Sigmoid colon (tissue), 7 donors: ENCODE measurements around the gene SHH. TPM values are rescaled to one million over a fixed set of nuclear protein-coding genes. Genes with fewer than 3 reads are reported as not detected.
A peak's percentile ranks its signal among the peaks of the same experiment; 100 is the strongest.

Experiments used
- DNase-seq: peaks from one replicate; pipeline ENCODE4 v3.0.0-alpha.2; 2019
- H3K27ac ChIP-seq, 4 donors: fragments of 200-600 bp; sonication (generic); one replicate each; pipeline ENCODE4 v1.5.1; 2016 to 2019; ENCODE audit warnings: mild to moderate bottlenecking in 1 of 4
- H3K27me3 ChIP-seq, 3 donors: fragments of 200-600 bp; sonication (generic); one replicate each; pipeline ENCODE4 v1.5.1; 2019; ENCODE audit warnings: mild to moderate bottlenecking in 1 of 3
- H3K36me3 ChIP-seq, 4 donors: fragments of 200-600 bp; sonication (generic); one replicate each; pipeline ENCODE4 v1.5.1; 2016 to 2019
- H3K4me1 ChIP-seq, 4 donors: fragments of 200-600 bp; sonication (generic); one replicate each; pipeline ENCODE4 v1.5.1; 2017 to 2019
- H3K4me3 ChIP-seq, 4 donors: fragments of 200-600 bp; sonication (generic); one replicate each; pipeline ENCODE4 v1.5.1; 2017 to 2019; ENCODE audit warnings: mild to moderate bottlenecking in 2 of 4, moderate library complexity in 1 of 4
- H3K9me3 ChIP-seq, 4 donors: fragments of 200-600 bp in 3 of 4; sonication (generic) in 3 of 4; one replicate each; pipeline versions ENCODE4 v1.5.1 to v1.6.1; 2013 to 2019
- EP300 ChIP-seq, 4 donors: sonication (generic); formaldehyde crosslinking; IDR thresholded peaks; one replicate each; pipeline ENCODE4 v1.6.1; 2017; ENCODE audit warnings: antibody characterized with exemption in 4 of 4
- POLR2A ChIP-seq, 2 donors: fragments of 450-650 bp; IDR thresholded peaks; one replicate each; pipeline ENCODE4 v1.6.1; 2016; ENCODE audit warnings: antibody characterized with exemption in 2 of 2, mild to moderate bottlenecking in 2 of 2, moderate library complexity in 2 of 2
- POLR2AphosphoS5 ChIP-seq, 4 donors: sonication (generic); formaldehyde crosslinking; IDR thresholded peaks; one replicate each; pipeline ENCODE4 v1.6.1; 2017; ENCODE audit warnings: antibody characterized with exemption in 4 of 4
- WGBS, 2 donors: extraction: QIAGEN DNeasy Blood & Tissue Kit; methylation state at CpG; one replicate each; pipeline ENCODE4 v1.1.7; 2013; 5-methylcytosine and 5-hydroxymethylcytosine counted together
- intact Hi-C: fragments of 100-400 bp; cut with DNase I; formaldehyde crosslinking; loops from one replicate; pipeline ENCODE4 v1.15.1; 2023
- polyA plus RNA-seq, 3 donors: library from polyadenylated mRNA; stranded (reverse); fragments of 200-250 nt; gene quantifications; one replicate each; pipeline ENCODE4 v1.2.3, GENCODE V29; 2013
- total RNA-seq, 4 donors: library from RNA; depleted of rRNA; stranded (reverse); fragments of >200 nt; gene quantifications; one replicate each; pipeline ENCODE4 v1.1.0, GENCODE V29; 2016
- TF ChIP-seq, protein P1 (sequence below), 4 experiments: fragments of 450-650 bp in 3 of 4; fragments of 200-600 bp in 1 of 4; IDR thresholded peaks; one replicate each; pipeline ENCODE4 v1.5.1; 2016 to 2019; ENCODE audit warnings: antibody characterized with exemption in 4 of 4, mild to moderate bottlenecking in 3 of 4, moderate library complexity in 2 of 4
- donor health status: healthy with polysubstance abuse.
- donor health status: Bipolar disorder and iron deficiency.
- donor health status: healthy.

The SHH gene
- total and polyA plus RNA-seq, 7 donors: 0.46 to 1.8 (median 0.60) TPM; not detected in 4

DNA sequence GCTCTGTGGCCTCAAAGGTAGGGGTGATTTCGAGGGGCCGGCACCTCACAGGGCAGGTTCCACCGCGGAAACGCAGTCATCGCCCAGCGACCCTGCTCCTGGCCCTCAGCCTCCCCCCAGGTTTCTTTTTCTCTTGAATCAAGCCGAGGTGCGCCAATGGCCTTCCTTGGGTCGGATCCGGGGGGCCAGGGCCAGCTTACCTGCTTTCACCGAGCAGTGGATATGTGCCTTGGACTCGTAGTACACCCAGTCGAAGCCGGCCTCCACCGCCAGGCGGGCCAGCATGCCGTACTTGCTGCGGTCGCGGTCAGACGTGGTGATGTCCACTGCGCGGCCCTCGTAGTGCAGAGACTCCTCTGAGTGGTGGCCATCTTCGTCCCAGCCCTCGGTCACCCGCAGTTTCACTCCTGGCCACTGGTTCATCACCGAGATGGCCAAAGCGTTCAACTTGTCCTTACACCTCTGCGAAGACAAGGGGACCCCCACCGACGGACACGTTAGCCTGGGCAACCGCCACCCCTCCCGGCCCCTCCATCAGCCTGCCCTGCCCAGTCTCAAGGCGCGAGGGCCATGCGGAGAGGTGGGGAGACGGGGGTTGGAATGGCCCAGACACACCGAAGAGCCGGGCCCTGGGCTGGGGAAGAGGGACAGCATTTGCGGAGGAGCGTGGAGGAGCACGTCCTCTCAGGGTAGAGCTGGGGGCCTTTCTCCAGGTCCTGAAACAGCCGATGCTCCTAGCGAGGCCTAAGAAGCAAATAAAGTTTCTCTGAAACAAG, 6.0 kb downstream of the SHH start:
- Histone ChIP-seq H3K27me3 (peaks cover 72 to 100% (median 97%) of the 10 kb centered on the region in 3 donors), H3K4me3 (peak overlapping the region in 3 of 4 donors; percentile 24 to 39 (median 37)), H3K9me3 (no peaks in the 10 kb centered on the region), H3K27ac (no peak overlapping the region), H3K4me1 (peaks cover 0 to 71% (median 65%) of the 10 kb centered on the region in 4 donors), H3K36me3 (no peaks in the 10 kb centered on the region)
- TF ChIP-seq, protein P1, sequence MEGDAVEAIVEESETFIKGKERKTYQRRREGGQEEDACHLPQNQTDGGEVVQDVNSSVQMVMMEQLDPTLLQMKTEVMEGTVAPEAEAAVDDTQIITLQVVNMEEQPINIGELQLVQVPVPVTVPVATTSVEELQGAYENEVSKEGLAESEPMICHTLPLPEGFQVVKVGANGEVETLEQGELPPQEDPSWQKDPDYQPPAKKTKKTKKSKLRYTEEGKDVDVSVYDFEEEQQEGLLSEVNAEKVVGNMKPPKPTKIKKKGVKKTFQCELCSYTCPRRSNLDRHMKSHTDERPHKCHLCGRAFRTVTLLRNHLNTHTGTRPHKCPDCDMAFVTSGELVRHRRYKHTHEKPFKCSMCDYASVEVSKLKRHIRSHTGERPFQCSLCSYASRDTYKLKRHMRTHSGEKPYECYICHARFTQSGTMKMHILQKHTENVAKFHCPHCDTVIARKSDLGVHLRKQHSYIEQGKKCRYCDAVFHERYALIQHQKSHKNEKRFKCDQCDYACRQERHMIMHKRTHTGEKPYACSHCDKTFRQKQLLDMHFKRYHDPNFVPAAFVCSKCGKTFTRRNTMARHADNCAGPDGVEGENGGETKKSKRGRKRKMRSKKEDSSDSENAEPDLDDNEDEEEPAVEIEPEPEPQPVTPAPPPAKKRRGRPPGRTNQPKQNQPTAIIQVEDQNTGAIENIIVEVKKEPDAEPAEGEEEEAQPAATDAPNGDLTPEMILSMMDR (IDR thresholded peaks at IDR 0.05): no peak
- TF ChIP-seq EP300 (IDR thresholded peaks at IDR 0.05) (no peak), POLR2A (IDR thresholded peaks at IDR 0.05) (no peak), POLR2AphosphoS5 (IDR thresholded peaks at IDR 0.05) (no peak)
- no peak for DNase-seq
- WGBS, 2 donors: 39 to 81% methylated on average over 47 of the region's 47 CpGs
- intact Hi-C loops: loop anchor here (10.0 kb wide), 1 partner anchor 669 kb away; no protein-coding TSS in a partner anchor

DNA sequence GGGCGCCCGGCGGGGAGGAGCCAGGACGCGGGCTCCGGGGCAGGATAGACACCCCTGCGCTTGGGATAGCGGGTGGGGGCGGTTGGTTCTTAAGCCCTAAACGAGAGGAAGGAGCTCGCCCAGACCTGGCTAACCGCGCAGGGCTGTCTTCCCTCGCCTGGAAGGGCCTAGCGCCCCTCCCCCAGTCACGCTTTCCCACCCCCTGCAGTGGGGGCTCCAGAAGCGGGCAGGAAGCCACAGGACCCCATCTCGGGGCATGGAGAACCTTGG, 6.5 kb downstream of the SHH start:
- intact Hi-C loops: loop anchor here (10.0 kb wide), 1 partner anchor 669 kb away; no protein-coding TSS in a partner anchor
- Histone ChIP-seq H3K9me3 (no peaks in the 10 kb centered on the region), H3K4me1 (peaks cover 0 to 71% (median 65%) of the 10 kb centered on the region in 4 donors), H3K36me3 (no peaks in the 10 kb centered on the region), H3K27me3 (peaks cover 69 to 100% (median 97%) of the 10 kb centered on the region in 3 donors), H3K4me3 (peak overlapping the region in 3 of 4 donors; percentile 24 to 39 (median 37)), H3K27ac (no peak overlapping the region)
- no peak for TF ChIP-seq EP300 (IDR thresholded peaks at IDR 0.05)
- no peak for TF ChIP-seq POLR2AphosphoS5 (IDR thresholded peaks at IDR 0.05)
- TF ChIP-seq POLR2A (IDR thresholded peaks at IDR 0.05): no peak
- TF ChIP-seq, protein P1 (IDR thresholded peaks at IDR 0.05): no peak
- WGBS, 2 donors: 36 to 79% methylated on average over 18 of the region's 18 CpGs
- no peak for DNase-seq

DNA sequence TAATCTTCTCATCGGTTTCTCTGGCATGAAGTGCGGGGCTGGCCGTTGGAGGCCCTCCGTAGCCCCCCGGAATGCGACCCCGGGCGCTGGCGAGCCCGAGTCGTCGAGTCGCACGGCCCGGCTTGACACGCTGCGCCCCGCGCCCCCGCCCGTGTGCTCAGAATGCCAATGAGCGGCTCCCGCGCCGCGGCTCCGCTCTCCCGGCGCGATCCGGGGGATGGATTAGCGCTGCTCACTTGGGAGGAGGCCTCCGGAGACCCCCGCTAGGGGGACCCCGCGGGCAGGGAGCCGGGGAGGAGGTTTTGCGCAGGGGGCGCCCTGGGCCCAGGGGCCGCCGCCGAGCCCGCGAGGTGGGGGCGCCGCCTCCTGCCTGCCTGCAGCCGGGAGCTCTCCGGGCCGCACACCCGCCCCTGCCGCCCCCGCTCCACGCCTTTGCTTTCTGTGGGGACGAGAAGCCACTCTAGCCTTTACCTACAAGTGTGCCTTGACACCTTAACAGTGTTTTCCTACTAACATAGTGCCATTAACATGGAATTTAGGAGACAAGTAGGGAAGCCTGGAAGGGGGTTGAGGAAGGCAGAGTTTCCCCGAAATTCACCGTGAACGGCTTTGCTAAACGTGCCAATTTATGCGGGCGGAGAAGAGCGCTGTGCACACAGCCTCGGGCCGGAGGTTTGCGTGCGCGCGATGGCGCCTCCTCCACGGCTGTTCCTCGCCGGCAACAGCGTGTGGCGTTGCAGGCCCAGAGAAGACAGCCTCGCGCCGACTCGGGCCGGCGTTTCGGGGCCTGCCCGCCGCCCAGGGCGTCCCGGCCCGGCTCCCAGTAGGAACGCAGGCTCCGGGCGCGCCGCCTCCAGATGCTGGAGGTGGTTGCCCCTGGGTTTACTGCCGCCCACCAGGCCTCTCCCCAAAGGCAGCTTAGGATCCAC, 7.1 kb downstream of the SHH start:
- Histone ChIP-seq H3K4me1 (peaks cover 0 to 66% (median 60%) of the 10 kb centered on the region in 4 donors), H3K27ac (no peak overlapping the region)
- WGBS, 2 donors: 9 to 22% methylated on average over 91 of the region's 91 CpGs

DNA sequence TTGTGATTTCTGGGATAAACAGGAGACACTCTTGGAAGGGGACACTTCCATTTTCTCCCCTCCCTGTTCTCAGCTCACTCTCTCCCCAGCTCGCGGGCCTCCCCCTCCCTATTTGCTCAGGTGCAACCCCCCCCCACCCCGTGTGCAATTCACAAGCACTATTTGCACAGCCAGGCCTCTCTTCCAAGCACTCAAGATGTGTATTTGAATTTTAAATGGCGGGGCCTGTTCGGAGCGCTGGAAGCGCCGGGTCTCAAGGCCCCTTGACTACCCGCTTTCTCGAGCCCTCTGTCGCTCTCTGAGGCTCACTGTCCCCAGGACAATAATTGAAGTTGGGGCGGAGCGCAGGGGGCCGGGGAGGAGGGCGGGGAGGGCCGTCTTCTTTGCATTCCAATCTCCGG, 7.8 kb downstream of the SHH start:
- peaks cover 58 to 100% (median 90%) of the 10 kb centered on the region in 3 donors for H3K27me3 ChIP-seq
- H3K36me3 ChIP-seq: no peaks in the 10 kb centered on the region
- no peaks in the 10 kb centered on the region for H3K9me3 ChIP-seq
- intact Hi-C loops: loop anchor here (10.0 kb wide), 1 partner anchor 670 kb away; no protein-coding TSS in a partner anchor
- TF ChIP-seq, protein P1 (IDR thresholded peaks at IDR 0.05): no peak
- peak overlapping the region in 2 of 4 donors; percentile 37 to 39 for H3K4me3 ChIP-seq
- WGBS, 2 donors: 2 to 4% methylated on average over 17 of the region's 17 CpGs
- H3K27ac ChIP-seq: no peak overlapping the region
- no peak for DNase-seq
- H3K4me1 ChIP-seq: peaks cover 0 to 59% (median 53%) of the 10 kb centered on the region in 4 donors

More for the DNA sequence above, 7.1 kb downstream of the SHH start:
- peaks cover 65 to 100% (median 97%) of the 10 kb centered on the region in 3 donors for H3K27me3 ChIP-seq
- no peak for TF ChIP-seq EP300 (IDR thresholded peaks at IDR 0.05)
- TF ChIP-seq, protein P1 (IDR thresholded peaks at IDR 0.05): peak in 1 of 4 experiments; percentile 68
- no peak for TF ChIP-seq POLR2AphosphoS5 (IDR thresholded peaks at IDR 0.05)
- TF ChIP-seq POLR2A (IDR thresholded peaks at IDR 0.05): no peak
- H3K9me3 ChIP-seq: no peaks in the 10 kb centered on the region
- no peak for DNase-seq
- intact Hi-C loops: loop anchor here (10.0 kb wide), 1 partner anchor 670 kb away; no protein-coding TSS in a partner anchor
- H3K4me3 ChIP-seq: peak overlapping the region in 3 of 4 donors; percentile 24 to 39 (median 37)
- H3K36me3 ChIP-seq: no peaks in the 10 kb centered on the region
